ENCODE data around the gene KIF6.
A peak's percentile ranks its signal among the peaks of the same experiment; 100 is the strongest.

The KIF6 gene, protein sequence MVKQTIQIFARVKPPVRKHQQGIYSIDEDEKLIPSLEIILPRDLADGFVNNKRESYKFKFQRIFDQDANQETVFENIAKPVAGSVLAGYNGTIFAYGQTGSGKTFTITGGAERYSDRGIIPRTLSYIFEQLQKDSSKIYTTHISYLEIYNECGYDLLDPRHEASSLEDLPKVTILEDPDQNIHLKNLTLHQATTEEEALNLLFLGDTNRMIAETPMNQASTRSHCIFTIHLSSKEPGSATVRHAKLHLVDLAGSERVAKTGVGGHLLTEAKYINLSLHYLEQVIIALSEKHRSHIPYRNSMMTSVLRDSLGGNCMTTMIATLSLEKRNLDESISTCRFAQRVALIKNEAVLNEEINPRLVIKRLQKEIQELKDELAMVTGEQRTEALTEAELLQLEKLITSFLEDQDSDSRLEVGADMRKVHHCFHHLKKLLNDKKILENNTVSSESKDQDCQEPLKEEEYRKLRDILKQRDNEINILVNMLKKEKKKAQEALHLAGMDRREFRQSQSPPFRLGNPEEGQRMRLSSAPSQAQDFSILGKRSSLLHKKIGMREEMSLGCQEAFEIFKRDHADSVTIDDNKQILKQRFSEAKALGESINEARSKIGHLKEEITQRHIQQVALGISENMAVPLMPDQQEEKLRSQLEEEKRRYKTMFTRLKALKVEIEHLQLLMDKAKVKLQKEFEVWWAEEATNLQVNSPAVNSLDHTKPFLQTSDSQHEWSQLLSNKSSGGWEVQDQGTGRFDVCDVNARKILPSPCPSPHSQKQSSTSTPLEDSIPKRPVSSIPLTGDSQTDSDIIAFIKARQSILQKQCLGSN

DNA sequence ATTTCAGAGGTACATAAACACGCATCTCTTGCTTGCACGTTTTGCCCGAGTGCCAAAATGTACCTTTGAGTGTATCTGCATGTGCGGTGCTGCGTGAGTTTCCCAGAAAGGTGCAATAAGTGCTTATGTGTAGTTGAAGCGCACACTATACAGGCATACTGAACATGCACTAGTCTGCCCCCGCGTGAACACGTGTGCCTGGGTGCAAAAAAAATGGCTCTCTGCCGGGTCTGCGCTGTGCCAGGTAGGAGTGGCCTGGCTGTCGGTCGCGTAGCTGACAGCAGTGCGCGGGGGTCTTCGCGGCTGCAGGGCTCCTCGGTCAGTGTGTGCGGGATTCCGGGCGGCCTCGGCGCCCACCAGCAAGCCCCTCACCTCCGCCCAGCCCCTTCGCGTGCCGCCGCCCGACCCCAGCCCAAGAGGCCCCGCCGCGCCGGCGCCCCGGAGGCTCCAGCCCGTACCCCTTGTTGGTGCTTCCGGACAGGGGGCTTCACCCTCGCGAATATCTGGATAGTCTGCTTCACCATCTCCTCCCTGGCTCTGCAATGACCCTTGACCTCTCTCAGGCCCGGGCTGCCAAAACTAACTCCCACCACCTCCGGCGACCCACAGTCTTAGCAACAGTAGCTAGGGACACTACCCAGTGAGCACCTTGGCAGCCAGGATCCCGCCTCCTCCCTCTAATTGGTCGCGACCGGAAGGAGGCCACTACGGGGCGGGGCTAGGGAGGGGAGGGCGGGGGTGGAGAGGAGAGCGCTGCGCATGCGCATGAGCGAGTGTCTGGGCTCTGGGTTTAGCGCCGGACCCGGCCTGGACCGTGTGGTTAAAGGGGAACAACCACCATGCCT lies at the start of gene KIF6:
TSS of gene KIF6 (minus strand) at position 622 of the 845 bp plus-strand sequence. CDS start at position 524, 98 bp downstream.
- ChIA-PET POLR2A (interaction anchor here (0.6 kb wide), 2 partner anchors 73 to 216 kb away, joined by 3 read pairs; no protein-coding TSS in a partner anchor), CTCF (interaction anchor here (0.7 to 1.2 kb wide), 2 partner anchors 363 to 1318 kb away, joined by 3 to 4 read pairs; no protein-coding TSS in a partner anchor)
- H3K4me3 ChIP-seq (ENCODE audit: low read depth, low read length), result peak within 1 kb of the TSS; percentile 85
- H3K4me1 ChIP-seq (ENCODE audit: control insufficient read depth, insufficient read depth, low read length), result no peaks in the 10 kb centered on the region
- H3K27ac ChIP-seq (ENCODE audit: extremely low read depth, low read depth, low read length), result no peak within 1 kb of the TSS; the same call in 1 of the 2 replicates
- no peaks in the 10 kb centered on the region for H3K9me3 ChIP-seq (ENCODE audit: control insufficient read depth, insufficient read depth, low read depth, low read length)
- no peaks in the 10 kb centered on the region for H3K36me3 ChIP-seq (ENCODE audit: control insufficient read depth in 2 of 2, insufficient read depth in 1 of 2, low read length in 2 of 2)
- no peak for TF ChIP-seq ZNF239 (tag by site-specific recombination; IDR thresholded peaks at IDR 0.05)
- peak; percentile 29; the same call in 1 of the 2 replicates for TF ChIP-seq GLIS2 (tag by site-specific recombination; IDR thresholded peaks at IDR 0.05)
- TF ChIP-seq HOXC10 (CRISPR knock-in tag; IDR thresholded peaks at IDR 0.05), result no peak
- peak; percentile 95 for TF ChIP-seq BCL11B (tag by site-specific recombination; IDR thresholded peaks at IDR 0.05; ENCODE audit: low read depth)
- TF ChIP-seq ZSCAN30 (tag by site-specific recombination; IDR thresholded peaks at IDR 0.05), result 0 out of 2 replicates have a peak, but pooled peaks have one; percentile 54
- TF ChIP-seq, protein P1, sequence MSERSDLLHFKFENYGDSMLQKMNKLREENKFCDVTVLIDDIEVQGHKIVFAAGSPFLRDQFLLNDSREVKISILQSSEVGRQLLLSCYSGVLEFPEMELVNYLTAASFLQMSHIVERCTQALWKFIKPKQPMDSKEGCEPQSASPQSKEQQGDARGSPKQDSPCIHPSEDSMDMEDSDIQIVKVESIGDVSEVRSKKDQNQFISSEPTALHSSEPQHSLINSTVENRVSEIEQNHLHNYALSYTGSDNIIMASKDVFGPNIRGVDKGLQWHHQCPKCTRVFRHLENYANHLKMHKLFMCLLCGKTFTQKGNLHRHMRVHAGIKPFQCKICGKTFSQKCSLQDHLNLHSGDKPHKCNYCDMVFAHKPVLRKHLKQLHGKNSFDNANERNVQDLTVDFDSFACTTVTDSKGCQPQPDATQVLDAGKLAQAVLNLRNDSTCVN (tag by site-specific recombination; optimal IDR thresholded peaks at IDR 0.05), result peak; percentile 59
- TF ChIP-seq MYNN (tag by site-specific recombination; IDR thresholded peaks at IDR 0.05; ENCODE audit: borderline replicate concordance), result peak; percentile 36; the same call in 1 of the 2 replicates
- TF ChIP-seq ZNF660 (tag by site-specific recombination; IDR thresholded peaks at IDR 0.05), result 0 out of 2 replicates have a peak, but pooled peaks have one; percentile 41
- TF ChIP-seq ZNF362 (tag by site-specific recombination; IDR thresholded peaks at IDR 0.05), result peak; percentile 89
- 0 out of 2 replicates have a peak, but pooled peaks have one; percentile 15 for TF ChIP-seq KLF10 (tag by site-specific recombination; IDR thresholded peaks at IDR 0.05)
- peak; percentile 60; the same call in 1 of the 2 replicates for TF ChIP-seq YY2 (tag by site-specific recombination; IDR thresholded peaks at IDR 0.05)
- no peak for TF ChIP-seq ZNF791 (tag by site-specific recombination; IDR thresholded peaks at IDR 0.05)
- peak; percentile 76 for TF ChIP-seq SP2 (tag by site-specific recombination; IDR thresholded peaks at IDR 0.05)
- TF ChIP-seq ZNF549 (tag by site-specific recombination; IDR thresholded peaks at IDR 0.05), result no peak
- TF ChIP-seq ZBTB8A (tag by site-specific recombination; IDR thresholded peaks at IDR 0.05), result peak; percentile 37
- TF ChIP-seq ZNF76 (tag by site-specific recombination; IDR thresholded peaks at IDR 0.05; ENCODE audit: borderline replicate concordance, low read depth), result peak; percentile 43; the same call in 1 of the 2 replicates
- peak; percentile 27; the same call in 1 of the 2 replicates for TF ChIP-seq ZNF677 (tag by site-specific recombination; IDR thresholded peaks at IDR 0.05)
- TF ChIP-seq CTCF (tag by site-specific recombination; IDR thresholded peaks at IDR 0.05), result peak; percentile 53; the same call in 1 of the 2 replicates
- no peak for TF ChIP-seq ZBTB49 (tag by site-specific recombination; IDR thresholded peaks at IDR 0.05; ENCODE audit: low read depth)
- 0 out of 2 replicates have a peak, but pooled peaks have one; percentile 13 for TF ChIP-seq ZNF292 (tag by site-specific recombination; IDR thresholded peaks at IDR 0.05; ENCODE audit: borderline replicate concordance, low read depth)
- TF ChIP-seq ZBTB48 (tag by site-specific recombination; IDR thresholded peaks at IDR 0.05), result peak; percentile 45; the same call in 1 of the 2 replicates
- TF ChIP-seq ZFHX2 (tag by site-specific recombination; conservative IDR thresholded peaks at IDR 0.05), result peak; percentile 75
- peak; percentile 38; the same call in 1 of the 2 replicates for TF ChIP-seq ZNF561 (tag by site-specific recombination; IDR thresholded peaks at IDR 0.05; ENCODE audit: borderline replicate concordance)
- 0 out of 2 replicates have a peak, but pooled peaks have one; percentile 46 for TF ChIP-seq ZNF600 (tag by site-specific recombination; IDR thresholded peaks at IDR 0.05)
- 0 out of 2 replicates have a peak, but pooled peaks have one; percentile 59 for TF ChIP-seq ZNF560 (tag by site-specific recombination; IDR thresholded peaks at IDR 0.05; ENCODE audit: borderline replicate concordance)
- TF ChIP-seq ZNF341 (tag by site-specific recombination; IDR thresholded peaks at IDR 0.05; ENCODE audit: low read depth), result peak; percentile 59
- peak; percentile 68; the same call in 1 of the 2 replicates for TF ChIP-seq YY1 (tag by site-specific recombination; IDR thresholded peaks at IDR 0.05)
